Measurements from ENCODE around the gene GRAMD1A.
"Not testable (repeated sequence)": the region's sequence is repeated elsewhere in the genome, so short reads cannot be mapped to it uniquely, and the experiment has no call there.

DNA sequence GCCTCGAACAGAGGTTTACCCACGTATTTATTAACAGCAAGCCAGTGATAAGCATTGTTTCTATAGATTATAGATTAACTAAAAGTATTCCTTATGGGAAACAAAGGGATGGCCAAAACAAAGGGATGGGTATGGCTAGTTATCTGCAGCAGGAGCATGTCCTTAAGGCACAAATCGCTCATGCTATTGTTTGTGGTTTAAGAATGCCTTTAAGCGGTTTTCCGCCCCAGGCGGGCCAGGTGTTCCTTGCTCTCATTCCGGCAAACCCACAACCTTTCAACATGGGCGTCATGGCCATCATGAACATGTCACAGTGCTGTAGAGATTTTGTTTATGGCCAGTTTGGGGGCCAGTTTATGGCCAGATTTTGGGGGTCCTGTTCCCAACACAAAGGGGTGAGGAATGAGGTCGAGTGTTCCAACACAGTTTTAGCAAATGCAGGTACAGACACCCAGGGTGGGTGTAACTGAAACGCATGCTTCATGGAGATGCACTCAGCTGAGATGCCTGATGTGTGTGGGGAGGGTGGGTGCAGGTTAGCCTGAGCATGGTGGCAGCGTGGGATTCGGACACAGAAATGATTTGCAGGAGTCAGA is 29.8 kb upstream of the GRAMD1A start:
- TF ChIP-seq CTCF, POLR2A (IDR thresholded peaks at IDR 0.05): not testable (repeated sequence)

Data from right lobe of liver (tissue), 4 donors.